ENCODE measurements around the gene ISX.

GRCh38 chr22:35092406-35092805 is 26.4 kb downstream of the ISX start:
- TF ChIP-seq RAD21 (CRISPR knock-in tag; conservative IDR thresholded peaks at IDR 0.05 in 1 of 2, IDR thresholded peaks at IDR 0.05 in 1 of 2): no peak
- TF ChIP-seq MLX (CRISPR knock-in tag; conservative IDR thresholded peaks at IDR 0.05): no peak
- TF ChIP-seq PTBP1 (IDR thresholded peaks at IDR 0.05; ENCODE audit: low read depth, low read length): no peak
- TF ChIP-seq MCM2 (IDR thresholded peaks at IDR 0.05; ENCODE audit: low read depth): no peak
- no peak for TF ChIP-seq ELK1 (CRISPR knock-in tag; IDR thresholded peaks at IDR 0.05)
- no peak for TF ChIP-seq ELF1 (tag; IDR thresholded peaks at IDR 0.05)
